Lung (tissue), 12 donors: ENCODE data around the gene PSD2. TPM values are rescaled to one million over a fixed set of nuclear protein-coding genes. Genes with fewer than 3 reads are reported as not detected.
A peak's percentile ranks its signal among the peaks of the same experiment; 100 is the strongest.

Experiments
- ATAC-seq: fragments of 200-7000 bp; cut with Tn5 transposase; one replicate; pipeline ENCODE4 v1.9.1; 2020; ENCODE audit warnings: moderate number of reproducible peaks; ENCODE audit not compliant: insufficient read depth, low FRiP score
- DNase-seq, 3 donors: peaks; one replicate each; pipeline ENCODE4 v3.0.0-alpha.2; 2013 to 2017
- H3K27ac ChIP-seq, 2 donors: one replicate each; pipeline ENCODE4 v1.5.1; 2013; ENCODE audit warnings: mild to moderate bottlenecking in 2 of 2, moderate library complexity in 2 of 2, control low read depth in 1 of 2, inconsistent platforms in 1 of 2, low read depth in 1 of 2, low read length in 1 of 2
- H3K27me3 ChIP-seq, 3 donors: one replicate each; pipeline ENCODE4 v1.5.1; 2013; ENCODE audit warnings: low read length in 2 of 3; ENCODE audit not compliant: control insufficient read depth in 3 of 3, insufficient read depth in 3 of 3
- H3K36me3 ChIP-seq, 4 donors: one replicate each; pipeline ENCODE4 v1.5.1; 2013; ENCODE audit warnings: low read length in 4 of 4, mild to moderate bottlenecking in 1 of 4, moderate library complexity in 1 of 4; ENCODE audit not compliant: control insufficient read depth in 4 of 4, insufficient read depth in 4 of 4
- H3K4me1 ChIP-seq, 5 donors: one replicate each; pipeline ENCODE4 v1.5.1; 2013; ENCODE audit warnings: low read length in 5 of 5, mild to moderate bottlenecking in 2 of 5, moderate library complexity in 1 of 5; ENCODE audit not compliant: control insufficient read depth in 5 of 5, insufficient read depth in 5 of 5
- H3K4me3 ChIP-seq: one replicate; pipeline ENCODE4 v1.5.1; 2013; ENCODE audit warnings: mild to moderate bottlenecking, control low read depth, moderate library complexity
- H3K9ac ChIP-seq, 2 donors: one replicate each; pipeline ENCODE4 v1.5.1; 2013; ENCODE audit warnings: low read length in 2 of 2, control low read depth in 1 of 2; ENCODE audit not compliant: insufficient read depth in 1 of 2
- H3K9me3 ChIP-seq, 4 donors: one replicate each; pipeline ENCODE4 v1.5.1; 2013; ENCODE audit warnings: low read length in 3 of 4, mild to moderate bottlenecking in 1 of 4, moderate library complexity in 1 of 4; ENCODE audit not compliant: control insufficient read depth in 4 of 4, insufficient read depth in 3 of 4
- WGBS, 2 donors: extraction: QIAGEN DNeasy Blood & Tissue Kit; methylation state at CpG; one replicate each; pipeline ENCODE4 v1.1.7; 2013; 5-methylcytosine and 5-hydroxymethylcytosine counted together
- polyA plus RNA-seq, 2 donors: library from polyadenylated mRNA; stranded (reverse); fragments of 200-250 nt; gene quantifications; one replicate each; pipeline ENCODE4 v1.2.1, GENCODE V29; 2013
- total RNA-seq, 2 donors: library from RNA; depleted of rRNA in 1 of 2; stranded (reverse); fragments of >200 nt in 1 of 2; gene quantifications; one replicate each; pipeline ENCODE4 v1.2.1, GENCODE V29; 2014 to 2021
- TF ChIP-seq, protein P1 (sequence below): IDR thresholded peaks from 2 replicates; pipeline ENCODE4 v1.5.1; 2012; ENCODE audit warnings: mild to moderate bottlenecking; ENCODE audit errors: control extremely low read depth, extremely low read depth
- donor health status: control.
- donor health status: control.
- donor health status: Bipolar disorder and iron deficiency.
- donor health status: healthy.
- donor health status: DM: yes; HTN: yes; CAD: no.

Gene PSD2
- total and polyA plus RNA-seq, 4 donors = 0.01 to 0.20 (median 0.05) TPM

DNA sequence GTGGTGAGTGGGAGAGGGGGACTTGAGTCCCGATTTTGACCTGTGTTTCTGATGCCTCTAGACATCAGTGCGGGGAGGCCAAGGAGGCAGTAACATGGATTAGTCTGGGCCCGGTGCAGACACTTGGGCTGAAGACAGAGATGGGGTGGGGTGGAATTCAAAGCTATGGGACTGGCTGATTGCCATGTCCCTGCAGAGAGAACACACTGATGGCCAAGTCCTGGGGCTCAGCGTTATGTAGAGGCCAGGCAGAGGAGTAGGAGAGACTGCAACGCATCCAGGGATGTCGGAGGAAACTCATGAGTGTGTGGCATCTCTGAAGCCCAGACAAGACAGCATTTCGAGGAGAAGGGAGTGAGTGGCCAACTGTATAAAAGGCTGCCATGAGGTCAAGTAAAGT, 30.1 kb downstream of the PSD2 start:
- H3K4me1 ChIP-seq = no peaks in the 10 kb centered on the region
- H3K27me3 ChIP-seq = no peaks in the 10 kb centered on the region
- ATAC-seq = no peak
- no peak overlapping the region for H3K9ac ChIP-seq
- no peak overlapping the region for H3K4me3 ChIP-seq
- peak in 1 of 3 donors; percentile 9 for DNase-seq
- no peaks in the 10 kb centered on the region for H3K36me3 ChIP-seq
- WGBS, 2 donors = 88 to 90% methylated on average over 7 of the region's 7 CpGs
- H3K27ac ChIP-seq = no peak overlapping the region
- TF ChIP-seq, protein P1, sequence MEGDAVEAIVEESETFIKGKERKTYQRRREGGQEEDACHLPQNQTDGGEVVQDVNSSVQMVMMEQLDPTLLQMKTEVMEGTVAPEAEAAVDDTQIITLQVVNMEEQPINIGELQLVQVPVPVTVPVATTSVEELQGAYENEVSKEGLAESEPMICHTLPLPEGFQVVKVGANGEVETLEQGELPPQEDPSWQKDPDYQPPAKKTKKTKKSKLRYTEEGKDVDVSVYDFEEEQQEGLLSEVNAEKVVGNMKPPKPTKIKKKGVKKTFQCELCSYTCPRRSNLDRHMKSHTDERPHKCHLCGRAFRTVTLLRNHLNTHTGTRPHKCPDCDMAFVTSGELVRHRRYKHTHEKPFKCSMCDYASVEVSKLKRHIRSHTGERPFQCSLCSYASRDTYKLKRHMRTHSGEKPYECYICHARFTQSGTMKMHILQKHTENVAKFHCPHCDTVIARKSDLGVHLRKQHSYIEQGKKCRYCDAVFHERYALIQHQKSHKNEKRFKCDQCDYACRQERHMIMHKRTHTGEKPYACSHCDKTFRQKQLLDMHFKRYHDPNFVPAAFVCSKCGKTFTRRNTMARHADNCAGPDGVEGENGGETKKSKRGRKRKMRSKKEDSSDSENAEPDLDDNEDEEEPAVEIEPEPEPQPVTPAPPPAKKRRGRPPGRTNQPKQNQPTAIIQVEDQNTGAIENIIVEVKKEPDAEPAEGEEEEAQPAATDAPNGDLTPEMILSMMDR = no peak
- H3K9me3 ChIP-seq = no peaks in the 10 kb centered on the region

DNA sequence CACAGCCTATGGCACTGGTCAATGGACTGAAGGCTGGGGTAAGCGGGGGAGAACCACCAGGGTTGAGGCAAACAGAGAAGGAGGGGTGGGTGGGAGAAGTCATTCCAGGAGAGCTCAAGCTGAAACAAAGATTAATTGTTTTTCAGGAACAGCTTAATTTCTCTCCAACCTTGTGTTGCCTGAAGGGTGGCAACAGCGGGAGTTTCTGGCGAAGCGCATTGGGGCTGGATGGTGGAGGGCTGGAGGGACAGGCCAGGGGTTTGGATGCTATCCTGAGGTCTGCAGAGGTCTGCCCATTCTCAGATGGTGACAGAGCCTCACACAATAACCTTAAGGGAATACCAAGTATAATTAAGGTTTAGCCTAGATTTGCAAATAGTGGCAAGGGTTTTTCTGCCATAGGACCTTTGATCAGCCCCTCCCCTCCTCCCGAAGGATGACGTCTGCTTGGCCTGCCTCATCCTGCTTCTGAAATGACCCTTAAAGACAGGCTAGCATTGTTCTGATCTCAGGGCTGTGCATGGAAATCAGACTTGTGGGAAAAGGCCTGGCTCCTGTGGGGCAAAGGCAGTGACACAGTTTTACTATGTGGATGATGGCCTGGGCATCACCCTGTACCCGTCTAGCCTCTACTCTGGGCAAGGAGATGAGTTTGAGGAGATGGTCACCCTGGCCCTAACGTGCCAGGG, 32.7 kb downstream of the PSD2 start:
- WGBS, 2 donors = 81 to 82% methylated on average over 8 of the region's 8 CpGs
- Histone ChIP-seq H3K4me3 (no peak overlapping the region), H3K27me3 (peaks cover 0 to 6% (median 0%) of the 10 kb centered on the region in 3 donors), H3K9me3 (peaks cover 0 to 3% (median 0%) of the 10 kb centered on the region in 4 donors), H3K9ac (no peak overlapping the region), H3K27ac (no peak overlapping the region), H3K36me3 (no peaks in the 10 kb centered on the region), H3K4me1 (no peaks in the 10 kb centered on the region)
- DNase-seq (peak in 1 of 3 donors; percentile 5), ATAC-seq (no peak)
- TF ChIP-seq, protein P1 = no peak

DNA sequence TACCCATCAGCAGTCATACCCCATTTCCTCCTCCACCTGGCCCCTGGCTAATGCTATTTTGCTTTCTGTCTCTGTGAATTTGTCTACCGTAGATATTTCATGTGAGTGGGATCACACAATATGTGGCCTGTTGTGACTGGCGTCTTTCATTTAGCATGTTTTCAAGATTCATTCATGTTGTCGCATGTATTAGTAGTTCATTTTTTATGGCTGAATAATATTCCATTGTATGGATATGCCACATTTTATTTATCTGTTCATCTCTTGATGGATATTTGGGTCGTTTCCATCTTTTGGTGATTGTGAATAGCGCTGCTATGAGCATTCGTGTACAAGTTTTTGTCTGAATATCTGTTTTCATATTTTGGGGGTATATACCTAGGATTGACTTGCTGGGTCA, 33.9 kb downstream of the PSD2 start:
- peaks cover 0 to 3% (median 0%) of the 10 kb centered on the region in 4 donors for H3K9me3 ChIP-seq
- no peak overlapping the region for H3K27ac ChIP-seq
- no peaks in the 10 kb centered on the region for H3K36me3 ChIP-seq
- WGBS, 2 donors = 89 to 92% methylated on average over 6 of the region's 6 CpGs
- H3K4me3 ChIP-seq = no peak overlapping the region
- H3K9ac ChIP-seq = no peak overlapping the region
- no peaks in the 10 kb centered on the region for H3K4me1 ChIP-seq
- DNase-seq (no peak), ATAC-seq (no peak)
- TF ChIP-seq, protein P1 = no peak
- peaks cover 0 to 6% (median 0%) of the 10 kb centered on the region in 3 donors for H3K27me3 ChIP-seq
